ENCODE results near the gene IL11.
"Not testable (repeated sequence)": the region's sequence is repeated elsewhere in the genome, so short reads cannot be mapped to it uniquely, and the experiment has no call there.

The IL11 gene
- total RNA-seq: 0 to 0.52 (median 0.35) reads per million in 3 donors

DNA sequence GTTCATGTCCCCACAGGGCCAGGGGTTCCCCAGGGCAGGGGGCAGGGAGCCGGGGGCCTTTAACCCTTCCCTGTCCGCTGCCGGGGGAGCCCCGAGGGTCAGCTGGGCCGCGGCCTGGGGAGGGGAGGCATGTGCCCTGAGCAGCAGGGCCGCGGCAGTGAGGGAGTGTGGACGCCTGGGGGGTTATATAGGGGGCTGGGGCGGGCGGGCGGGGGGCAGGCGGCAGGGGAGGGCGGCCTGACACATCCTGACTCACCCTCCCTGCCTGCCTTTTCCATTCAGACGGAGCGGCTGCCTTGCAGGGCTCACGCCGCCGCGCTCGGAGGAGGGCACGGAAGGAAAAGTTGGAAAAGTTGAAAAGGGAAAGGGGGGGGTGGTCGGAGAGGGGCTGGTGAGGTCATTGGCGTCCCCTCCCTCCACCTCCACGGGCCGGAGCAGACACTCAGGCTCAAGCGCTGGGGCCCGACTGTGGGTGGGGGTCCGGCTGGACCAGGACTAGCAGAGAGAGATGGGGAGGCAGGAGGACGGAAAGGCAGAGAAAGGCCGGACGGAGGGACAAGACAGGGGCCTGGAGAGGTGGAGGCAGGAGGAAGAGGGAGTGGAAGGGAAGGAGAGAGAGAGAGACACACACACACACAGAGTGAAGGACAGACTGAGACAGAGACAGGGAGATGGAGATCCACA lies at the start of gene IL11:
Gene IL11 (minus strand): TSS at position 159 of the 684 bp plus-strand sequence. CDS start 153 bp downstream, at position 6.
- Histone ChIP-seq H3K4me1 (ENCODE audit: control insufficient read depth, insufficient read depth, low read length, poor library complexity, severe bottlenecking) (peaks cover 15% of the 10 kb centered on the region), H3K4me3 (ENCODE audit: insufficient read depth, low read depth, low read length, poor library complexity, severe bottlenecking) (peak within 1 kb of the TSS; percentile 45), H3K27ac (ENCODE audit: insufficient read depth, low read length, poor library complexity, severe bottlenecking) (no peak within 1 kb of the TSS)

DNA sequence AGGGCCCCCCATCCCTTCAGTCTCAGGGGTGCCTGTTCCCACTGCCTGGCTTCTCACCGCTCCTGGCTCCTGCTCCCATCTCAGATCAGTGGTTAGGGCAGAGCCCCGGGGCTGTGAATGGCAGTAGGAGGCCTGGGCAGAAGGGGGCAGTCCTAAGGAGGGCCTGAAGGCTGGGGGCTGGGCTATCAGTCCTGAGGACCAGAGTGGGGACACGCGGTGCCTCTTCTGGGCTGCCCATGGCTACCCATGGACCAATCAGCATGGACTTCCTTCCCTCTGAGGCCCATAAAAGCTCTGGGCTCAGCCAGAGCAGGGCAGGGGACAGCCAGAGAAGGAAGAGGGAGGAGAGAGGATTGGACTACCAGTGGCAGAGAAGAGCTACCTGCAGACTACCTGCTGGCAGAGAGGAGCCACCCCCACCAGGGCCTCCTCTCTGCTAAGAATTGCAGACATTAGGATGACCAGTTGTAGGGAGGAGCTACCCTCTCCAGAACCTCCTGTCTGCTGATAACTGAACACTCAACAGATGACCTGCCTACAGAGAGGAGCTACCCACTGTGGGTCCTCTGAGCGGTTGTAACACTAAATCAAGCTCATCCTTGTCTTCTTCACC lies 49.5 kb upstream of the IL11 start:
- Histone ChIP-seq H3K36me3 (ENCODE audit: control insufficient read depth, insufficient read depth, low read length) (no peaks in the 10 kb centered on the region), H3K9me3 (ENCODE audit: control insufficient read depth, low read length) (no peaks in the 10 kb centered on the region), H3K27ac (ENCODE audit: insufficient read depth, low read length, poor library complexity, severe bottlenecking) (no peak overlapping the region), H3K27me3 (replicated peaks; ENCODE audit: control insufficient read depth, insufficient read depth, low read length, poor library complexity, severe bottlenecking) (no peaks in the 10 kb centered on the region), H3K4me3 (ENCODE audit: insufficient read depth, low read depth, low read length, poor library complexity, severe bottlenecking) (no peak overlapping the region), H3K4me1 (ENCODE audit: control insufficient read depth, insufficient read depth, low read length, poor library complexity, severe bottlenecking) (peaks cover 18% of the 10 kb centered on the region)
- DNase-seq: no peak

More for the DNA sequence above, at the start of gene IL11:
- no peak for DNase-seq
- Histone ChIP-seq H3K36me3 (ENCODE audit: control insufficient read depth, insufficient read depth, low read length) (no peaks in the 10 kb centered on the region), H3K27me3 (replicated peaks; ENCODE audit: control insufficient read depth, insufficient read depth, low read length, poor library complexity, severe bottlenecking) (peaks cover 64% of the 10 kb centered on the region), H3K9me3 (ENCODE audit: control insufficient read depth, low read length) (no peaks in the 10 kb centered on the region)

DNA sequence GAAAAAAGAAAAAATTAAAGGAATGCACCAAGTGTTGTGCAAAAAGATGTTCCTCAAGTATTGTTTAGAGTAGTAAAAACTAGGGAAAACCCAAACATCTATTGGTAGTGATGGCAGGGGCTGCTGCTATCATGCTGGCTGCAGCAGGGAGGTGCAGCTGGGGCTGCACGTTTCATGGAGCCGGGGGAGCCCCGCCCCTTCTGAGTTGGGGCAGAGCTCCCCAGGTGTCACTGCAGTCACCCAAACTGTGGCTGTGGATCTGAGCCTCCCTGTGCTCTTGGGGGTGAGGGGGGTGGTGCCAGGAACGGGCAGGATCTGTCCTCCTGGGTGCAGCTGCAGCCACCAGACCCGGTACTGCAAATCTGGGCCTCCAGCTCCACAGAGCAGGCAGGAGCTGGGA lies 48.8 kb upstream of the IL11 start:
- Histone ChIP-seq H3K4me1 (ENCODE audit: control insufficient read depth, insufficient read depth, low read length, poor library complexity, severe bottlenecking) (peaks cover 18% of the 10 kb centered on the region), H3K27ac (ENCODE audit: insufficient read depth, low read length, poor library complexity, severe bottlenecking) (no peak overlapping the region), H3K27me3 (replicated peaks; ENCODE audit: control insufficient read depth, insufficient read depth, low read length, poor library complexity, severe bottlenecking) (no peaks in the 10 kb centered on the region), H3K36me3 (ENCODE audit: control insufficient read depth, insufficient read depth, low read length) (no peaks in the 10 kb centered on the region), H3K9me3 (ENCODE audit: control insufficient read depth, low read length) (no peaks in the 10 kb centered on the region), H3K4me3 (ENCODE audit: insufficient read depth, low read depth, low read length, poor library complexity, severe bottlenecking) (no peak overlapping the region)
- DNase-seq: no peak

DNA sequence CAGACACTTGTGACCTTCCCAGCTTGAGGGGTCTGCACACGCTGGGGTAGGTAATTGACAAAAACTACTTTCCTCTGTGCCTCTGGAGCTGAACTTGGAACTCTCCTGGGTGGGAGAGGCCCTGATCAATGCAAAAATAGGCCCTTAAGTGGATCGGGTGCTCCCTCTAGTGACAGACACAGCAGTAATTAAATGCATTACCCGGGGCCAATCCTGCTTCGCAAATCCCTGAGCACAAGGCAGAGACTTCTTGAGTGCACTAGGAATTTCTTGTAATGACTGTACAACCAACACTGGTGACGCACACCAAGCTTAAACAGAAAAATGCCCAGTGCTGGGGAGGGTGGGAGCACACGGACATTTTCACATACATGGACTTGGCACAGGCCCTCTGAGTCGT lies 47.9 kb upstream of the IL11 start:
- no peaks in the 10 kb centered on the region for H3K27me3 ChIP-seq (replicated peaks; ENCODE audit: control insufficient read depth, insufficient read depth, low read length, poor library complexity, severe bottlenecking)
- DNase-seq: peak; percentile 11 to 42 (median 17)
- no peak overlapping the region for H3K27ac ChIP-seq (ENCODE audit: insufficient read depth, low read length, poor library complexity, severe bottlenecking)
- no peaks in the 10 kb centered on the region for H3K9me3 ChIP-seq (ENCODE audit: control insufficient read depth, low read length)
- no peaks in the 10 kb centered on the region for H3K36me3 ChIP-seq (ENCODE audit: control insufficient read depth, insufficient read depth, low read length)
- H3K4me1 ChIP-seq (ENCODE audit: control insufficient read depth, insufficient read depth, low read length, poor library complexity, severe bottlenecking): peaks cover 18% of the 10 kb centered on the region
- no peak overlapping the region for H3K4me3 ChIP-seq (ENCODE audit: insufficient read depth, low read depth, low read length, poor library complexity, severe bottlenecking)

DNA sequence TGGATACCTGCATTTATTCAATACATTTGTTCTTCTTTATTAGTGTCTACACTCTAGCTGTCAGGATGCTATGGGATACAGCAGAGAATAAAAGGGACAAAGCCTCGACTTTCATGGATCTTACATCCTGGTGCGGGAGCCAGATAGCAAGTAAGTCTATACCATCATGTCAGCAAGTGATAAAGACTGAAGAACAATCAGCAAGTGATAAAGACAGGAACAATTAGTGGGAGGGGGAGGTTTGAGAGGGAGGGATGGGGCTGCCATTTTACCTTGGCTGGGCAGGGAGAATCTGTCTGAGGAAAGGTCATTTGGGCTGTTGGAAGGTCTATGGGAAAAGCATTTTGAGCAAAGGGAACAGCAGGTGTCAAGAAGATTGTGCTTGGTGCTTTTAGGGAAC lies 39.9 kb upstream of the IL11 start:
- no peak overlapping the region for H3K27ac ChIP-seq (ENCODE audit: insufficient read depth, low read length, poor library complexity, severe bottlenecking)
- no peak overlapping the region for H3K4me3 ChIP-seq (ENCODE audit: insufficient read depth, low read depth, low read length, poor library complexity, severe bottlenecking)
- peaks cover 14% of the 10 kb centered on the region for H3K4me1 ChIP-seq (ENCODE audit: control insufficient read depth, insufficient read depth, low read length, poor library complexity, severe bottlenecking)
- no peaks in the 10 kb centered on the region for H3K9me3 ChIP-seq (ENCODE audit: control insufficient read depth, low read length)
- H3K27me3 ChIP-seq (replicated peaks; ENCODE audit: control insufficient read depth, insufficient read depth, low read length, poor library complexity, severe bottlenecking): no peaks in the 10 kb centered on the region
- H3K36me3 ChIP-seq (ENCODE audit: control insufficient read depth, insufficient read depth, low read length): peaks cover 9% of the 10 kb centered on the region
- no peak for DNase-seq

DNA sequence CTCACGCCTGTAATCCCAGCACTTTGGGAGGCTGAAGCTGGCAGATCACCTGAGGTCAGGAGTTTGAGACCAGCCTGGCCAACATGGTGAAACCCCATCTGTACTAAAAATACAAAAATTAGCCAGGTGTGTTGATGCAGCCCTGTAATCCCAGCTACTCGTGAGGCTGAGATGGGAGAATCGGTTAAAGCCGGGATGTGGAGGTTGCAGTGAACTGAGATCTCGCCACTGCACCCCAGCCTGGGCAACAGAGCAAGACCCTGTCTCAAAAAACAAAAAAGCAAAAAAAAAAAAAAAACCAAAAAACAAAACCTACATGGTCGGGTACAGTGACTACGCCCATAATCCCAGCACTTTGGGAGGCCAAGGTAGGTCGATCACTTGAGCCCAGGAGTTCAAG lies 38.9 kb upstream of the IL11 start:
- H3K4me1 ChIP-seq (ENCODE audit: control insufficient read depth, insufficient read depth, low read length, poor library complexity, severe bottlenecking): peaks cover 14% of the 10 kb centered on the region
- H3K9me3 ChIP-seq (ENCODE audit: control insufficient read depth, low read length); H3K4me3 ChIP-seq (ENCODE audit: insufficient read depth, low read depth, low read length, poor library complexity, severe bottlenecking); DNase-seq; H3K27ac ChIP-seq (ENCODE audit: insufficient read depth, low read length, poor library complexity, severe bottlenecking); H3K36me3 ChIP-seq (ENCODE audit: control insufficient read depth, insufficient read depth, low read length); H3K27me3 ChIP-seq (replicated peaks; ENCODE audit: control insufficient read depth, insufficient read depth, low read length, poor library complexity, severe bottlenecking): not testable (repeated sequence)

DNA sequence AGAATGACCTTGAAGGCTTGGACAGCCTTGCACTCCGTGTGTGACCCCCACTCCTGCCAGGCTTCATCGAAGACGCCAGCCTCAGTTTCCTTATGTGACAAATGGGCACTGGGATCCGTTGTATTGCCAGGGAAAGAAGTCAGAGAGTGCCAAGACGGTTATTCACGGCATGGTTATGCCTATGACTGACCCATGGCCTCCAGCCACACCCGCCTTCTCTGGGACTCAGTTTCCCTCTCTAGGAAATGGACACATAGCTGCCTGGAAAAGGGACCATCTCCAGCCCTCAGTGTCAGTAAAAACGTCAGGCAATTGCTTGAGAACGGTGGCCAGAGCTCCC lies 38.2 kb upstream of the IL11 start:
- Histone ChIP-seq H3K4me1 (ENCODE audit: control insufficient read depth, insufficient read depth, low read length, poor library complexity, severe bottlenecking) (peaks cover 14% of the 10 kb centered on the region), H3K9me3 (ENCODE audit: control insufficient read depth, low read length) (no peaks in the 10 kb centered on the region), H3K27me3 (replicated peaks; ENCODE audit: control insufficient read depth, insufficient read depth, low read length, poor library complexity, severe bottlenecking) (no peaks in the 10 kb centered on the region), H3K4me3 (ENCODE audit: insufficient read depth, low read depth, low read length, poor library complexity, severe bottlenecking) (peak overlapping the region; percentile 28), H3K27ac (ENCODE audit: insufficient read depth, low read length, poor library complexity, severe bottlenecking) (peak overlapping the region; percentile 97), H3K36me3 (ENCODE audit: control insufficient read depth, insufficient read depth, low read length) (peaks cover 9% of the 10 kb centered on the region)
- DNase-seq: no peak

DNA sequence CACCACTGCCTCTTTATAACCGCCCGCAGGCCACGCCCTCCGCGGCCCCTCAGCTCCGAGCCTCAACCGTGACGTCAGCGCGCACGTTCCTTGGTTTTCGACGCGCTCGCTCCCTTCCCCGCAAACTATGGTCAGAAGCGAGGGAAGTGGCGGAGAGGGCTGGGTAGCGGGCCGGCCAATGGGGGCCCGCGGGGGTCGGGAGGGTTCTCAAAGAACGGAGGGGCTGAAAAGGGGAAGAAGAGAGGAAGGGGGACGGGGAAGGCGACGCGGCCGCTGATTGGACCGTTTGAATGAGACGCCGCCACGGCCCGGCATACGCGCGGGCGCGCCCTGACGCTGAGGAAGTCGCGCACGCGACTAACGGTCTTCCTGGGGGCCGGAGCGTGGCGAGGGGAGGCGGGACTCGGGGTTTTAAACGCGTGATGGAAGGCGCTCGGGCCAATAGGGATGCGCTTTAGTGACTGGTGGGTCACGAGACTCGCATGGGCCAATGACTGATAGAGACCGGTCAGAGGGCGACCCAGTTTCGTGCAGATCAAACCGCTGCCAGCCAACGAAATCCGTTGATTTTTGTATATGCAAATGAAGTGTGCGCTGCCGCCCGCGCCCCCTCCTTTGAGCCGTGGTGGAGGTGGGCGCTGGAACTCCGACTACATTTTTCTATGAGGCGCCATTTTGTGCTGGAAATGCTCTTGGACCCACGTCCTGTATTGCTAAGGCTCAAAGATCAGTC lies 37.7 kb upstream of the IL11 start:
- Histone ChIP-seq H3K27ac (ENCODE audit: insufficient read depth, low read length, poor library complexity, severe bottlenecking) (peak overlapping the region; percentile 97), H3K27me3 (replicated peaks; ENCODE audit: control insufficient read depth, insufficient read depth, low read length, poor library complexity, severe bottlenecking) (no peaks in the 10 kb centered on the region), H3K4me1 (ENCODE audit: control insufficient read depth, insufficient read depth, low read length, poor library complexity, severe bottlenecking) (peaks cover 14% of the 10 kb centered on the region)

DNA sequence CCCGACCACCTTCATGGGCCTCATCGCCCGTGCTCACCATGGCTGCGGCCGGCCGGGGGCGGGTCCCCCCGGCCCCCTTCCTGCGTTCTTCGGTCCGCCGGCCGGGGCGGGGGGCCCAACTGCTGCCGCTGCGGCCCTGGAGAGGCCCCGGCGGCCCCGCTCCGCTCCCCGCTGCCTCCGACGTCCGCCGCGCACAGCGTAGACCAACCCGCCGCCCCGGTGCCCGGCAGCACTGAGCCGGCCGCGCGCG lies 37.2 kb upstream of the IL11 start, which contains the start of gene UBE2S:
Gene UBE2S (minus strand): TSS at position 239 of the 250 bp plus-strand sequence. CDS start 199 bp downstream, at position 40.
- Histone ChIP-seq H3K27ac (ENCODE audit: insufficient read depth, low read length, poor library complexity, severe bottlenecking) (peak within 1 kb of the TSS; percentile 97), H3K4me3 (ENCODE audit: insufficient read depth, low read depth, low read length, poor library complexity, severe bottlenecking) (peak within 1 kb of the TSS; percentile 85), H3K4me1 (ENCODE audit: control insufficient read depth, insufficient read depth, low read length, poor library complexity, severe bottlenecking) (peaks cover 14% of the 10 kb centered on the region), H3K36me3 (ENCODE audit: control insufficient read depth, insufficient read depth, low read length) (peaks cover 19% of the 10 kb centered on the region)
- not testable (repeated sequence) for H3K27me3 ChIP-seq (replicated peaks; ENCODE audit: control insufficient read depth, insufficient read depth, low read length, poor library complexity, severe bottlenecking); H3K9me3 ChIP-seq (ENCODE audit: control insufficient read depth, low read length); DNase-seq

More for the DNA sequence above, 37.7 kb upstream of the IL11 start:
- peak overlapping the region; percentile 85 for H3K4me3 ChIP-seq (ENCODE audit: insufficient read depth, low read depth, low read length, poor library complexity, severe bottlenecking)
- DNase-seq: peak; percentile 95 to 97 (median 96)
- no peaks in the 10 kb centered on the region for H3K9me3 ChIP-seq (ENCODE audit: control insufficient read depth, low read length)
- H3K36me3 ChIP-seq (ENCODE audit: control insufficient read depth, insufficient read depth, low read length): peaks cover 14% of the 10 kb centered on the region
